Karpas-422 (cell line): ENCODE measurements around the gene GTF3C5. TPM values are rescaled to one million over a fixed set of nuclear protein-coding genes. Genes with fewer than 3 reads are reported as not detected.
A peak's percentile ranks its signal among the peaks of the same experiment; 100 is the strongest.

Experiments used
- DNase-seq: peaks from one replicate; pipeline ENCODE4 v3.0.0-alpha.2; 2015
- H2AFZ ChIP-seq: fragments of 200-600 bp; sonication (generic); 2 replicates; pipeline ENCODE4 v1.6.1; 2014; ENCODE audit warnings: antibody characterized with exemption, low read length, mixed read lengths
- H3K27ac ChIP-seq: fragments of 200-600 bp; sonication (generic); 2 replicates; pipeline ENCODE4 v1.5.1; 2014; ENCODE audit warnings: mild to moderate bottlenecking, low read length, moderate library complexity
- H3K27me3 ChIP-seq: fragments of 200-600 bp; sonication (generic); 2 replicates; pipeline ENCODE4 v1.6.1; 2014; ENCODE audit warnings: low read length, mixed read lengths
- H3K36me3 ChIP-seq: fragments of 200-600 bp; sonication (generic); 2 replicates; pipeline ENCODE4 v1.6.1; 2014; ENCODE audit warnings: low read length, mixed read lengths; ENCODE audit not compliant: insufficient read depth
- H3K4me1 ChIP-seq: fragments of 200-600 bp; sonication (generic); 2 replicates; pipeline ENCODE4 v1.6.1; 2014; ENCODE audit warnings: mild to moderate bottlenecking, low read length, mixed read lengths
- H3K4me2 ChIP-seq: fragments of 200-600 bp; sonication (generic); 2 replicates; pipeline ENCODE4 v1.6.1; 2014; ENCODE audit warnings: low read length, low read depth, mild to moderate bottlenecking; ENCODE audit not compliant: poor library complexity, severe bottlenecking
- H3K4me3 ChIP-seq: fragments of 200-600 bp; sonication (generic); 2 replicates; pipeline ENCODE4 v1.5.1; 2014; ENCODE audit warnings: mild to moderate bottlenecking, antibody characterized with exemption, low read length, mixed read lengths
- H3K79me2 ChIP-seq: fragments of 200-600 bp; sonication (generic); 2 replicates; pipeline ENCODE4 v1.6.1; 2014; ENCODE audit warnings: mild to moderate bottlenecking, low read length, mixed read lengths
- H3K9ac ChIP-seq: fragments of 200-600 bp; sonication (generic); 2 replicates; pipeline ENCODE4 v1.6.0; 2014; ENCODE audit warnings: low read length
- H3K9me2 ChIP-seq: fragments of 200-600 bp; sonication (generic), shearing (Covaris generic); replicated peaks from 2 replicates; pipeline ENCODE4 v1.6.0; 2014; ENCODE audit warnings: mild to moderate bottlenecking, low read length, moderate library complexity; ENCODE audit not compliant: insufficient read depth
- H3K9me3 ChIP-seq: fragments of 300-700, 200-600 bp; sonication (generic); 2 replicates; pipeline ENCODE4 v1.6.1; 2014; ENCODE audit warnings: low read length, mixed read lengths
- H4K20me1 ChIP-seq: fragments of 200-600 bp; sonication (generic); 2 replicates; pipeline ENCODE4 v1.6.1; 2014; ENCODE audit warnings: mild to moderate bottlenecking, antibody characterized with exemption, low read length, low read depth; ENCODE audit not compliant: insufficient read depth
- total RNA-seq: library from RNA; depleted of rRNA; stranded (reverse); fragments of >200 nt; shearing (Covaris generic); gene quantifications from 2 replicates; pipeline ENCODE4 v1.2.3, GENCODE V29; 2014; ENCODE audit warnings: low replicate concordance; rRNA removed

GTF3C5 gene, protein sequence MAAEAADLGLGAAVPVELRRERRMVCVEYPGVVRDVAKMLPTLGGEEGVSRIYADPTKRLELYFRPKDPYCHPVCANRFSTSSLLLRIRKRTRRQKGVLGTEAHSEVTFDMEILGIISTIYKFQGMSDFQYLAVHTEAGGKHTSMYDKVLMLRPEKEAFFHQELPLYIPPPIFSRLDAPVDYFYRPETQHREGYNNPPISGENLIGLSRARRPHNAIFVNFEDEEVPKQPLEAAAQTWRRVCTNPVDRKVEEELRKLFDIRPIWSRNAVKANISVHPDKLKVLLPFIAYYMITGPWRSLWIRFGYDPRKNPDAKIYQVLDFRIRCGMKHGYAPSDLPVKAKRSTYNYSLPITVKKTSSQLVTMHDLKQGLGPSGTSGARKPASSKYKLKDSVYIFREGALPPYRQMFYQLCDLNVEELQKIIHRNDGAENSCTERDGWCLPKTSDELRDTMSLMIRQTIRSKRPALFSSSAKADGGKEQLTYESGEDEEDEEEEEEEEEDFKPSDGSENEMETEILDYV
- total RNA-seq, result 26.8 and 54.8 TPM in 2 replicates

DNA sequence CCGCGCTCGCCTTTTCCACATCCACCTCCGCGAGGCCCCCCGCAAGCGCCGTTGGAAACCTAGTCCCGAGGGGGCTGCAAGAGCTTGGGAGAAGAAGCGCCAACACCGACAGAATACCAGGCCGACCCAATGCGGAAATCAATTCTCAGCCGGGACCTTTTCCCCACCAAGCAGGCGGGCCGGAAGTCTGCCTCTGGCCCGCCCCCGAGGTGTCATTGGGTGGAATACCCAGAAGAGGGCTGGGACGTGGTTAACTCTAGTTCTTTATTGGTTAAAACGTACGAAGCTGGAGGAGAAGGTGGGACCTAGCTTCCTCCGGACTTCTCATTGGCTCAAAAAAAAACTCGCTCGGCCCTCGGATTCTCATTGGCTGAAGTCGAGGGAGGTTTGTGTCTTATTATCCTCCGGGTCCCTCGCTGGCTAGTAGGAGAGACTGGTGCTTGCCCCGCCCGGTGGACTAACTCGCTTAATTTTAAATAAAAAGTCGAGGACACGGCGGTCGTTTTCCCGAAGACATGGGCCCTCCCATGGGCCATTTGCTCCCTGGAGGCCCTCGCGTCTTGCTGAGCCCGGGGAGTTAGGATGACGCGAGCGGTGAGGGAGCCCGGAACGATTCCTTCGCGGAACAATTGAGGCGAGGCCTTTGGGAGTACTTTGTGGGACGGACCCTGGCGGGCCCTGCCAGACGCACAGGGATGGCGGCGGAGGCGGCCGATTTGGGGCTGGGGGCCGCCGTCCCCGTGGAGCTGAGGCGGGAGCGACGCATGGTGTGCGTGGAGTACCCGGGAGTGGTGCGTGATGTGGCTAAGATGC, at the start of gene GTF3C5:
Gene GTF3C5 (plus strand): TSS at position 681 of the 813 bp plus-strand sequence. CDS start 15 bp downstream, at position 696.
- Histone ChIP-seq H3K27ac (peak within 1 kb of the TSS; percentile 7; the same call in 1 of the 2 replicates), H3K4me3 (peak within 1 kb of the TSS; percentile 95), H3K36me3 (peaks cover 10% of the 10 kb centered on the region; the same call in 1 of the 2 replicates), H3K9me2 (no peaks in the 10 kb centered on the region; the same call in 1 of the 2 replicates), H2AFZ (peak within 1 kb of the TSS; percentile 69), H3K27me3 (no peaks in the 10 kb centered on the region), H3K79me2 (peaks cover 47% of the 10 kb centered on the region), H3K4me2 (peak within 1 kb of the TSS; percentile 81), H3K9ac (peak within 1 kb of the TSS; percentile 92), H3K4me1 (peaks cover 40% of the 10 kb centered on the region), H3K9me3 (no peaks in the 10 kb centered on the region), H4K20me1 (no peaks in the 10 kb centered on the region)
- peak; percentile 99 for DNase-seq

DNA sequence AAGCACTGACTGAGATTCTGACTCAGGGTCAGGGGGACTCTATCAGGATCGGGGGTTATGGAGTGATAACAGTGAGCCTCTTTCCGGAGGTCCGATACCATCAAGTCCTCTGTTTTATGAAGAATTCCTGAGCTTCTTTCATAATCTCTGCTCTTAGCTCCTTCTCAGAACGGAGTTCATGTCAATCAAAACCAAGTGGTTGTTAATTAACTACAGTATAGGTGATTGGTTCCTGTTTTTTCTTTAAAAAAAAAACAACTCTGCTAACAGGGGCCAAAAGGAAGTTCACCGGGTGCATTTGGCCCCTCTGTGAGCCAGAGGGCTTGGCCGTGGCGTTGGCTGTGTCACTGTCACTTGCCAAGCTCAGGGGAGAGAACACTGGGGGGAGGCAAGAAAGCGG, 48.3 kb upstream of the GTF3C5 start:
- Histone ChIP-seq H3K27me3 (no peaks in the 10 kb centered on the region), H3K4me1 (peaks cover 24% of the 10 kb centered on the region), H2AFZ (no peak overlapping the region), H3K4me3 (no peak overlapping the region), H3K9me3 (no peaks in the 10 kb centered on the region), H3K9ac (no peak overlapping the region), H3K36me3 (no peaks in the 10 kb centered on the region), H3K79me2 (no peaks in the 10 kb centered on the region), H3K27ac (no peak overlapping the region), H3K4me2 (no peak overlapping the region), H4K20me1 (peaks cover 5% of the 10 kb centered on the region; the same call in 1 of the 2 replicates), H3K9me2 (no peaks in the 10 kb centered on the region)
- DNase-seq, result peak; percentile 64

DNA sequence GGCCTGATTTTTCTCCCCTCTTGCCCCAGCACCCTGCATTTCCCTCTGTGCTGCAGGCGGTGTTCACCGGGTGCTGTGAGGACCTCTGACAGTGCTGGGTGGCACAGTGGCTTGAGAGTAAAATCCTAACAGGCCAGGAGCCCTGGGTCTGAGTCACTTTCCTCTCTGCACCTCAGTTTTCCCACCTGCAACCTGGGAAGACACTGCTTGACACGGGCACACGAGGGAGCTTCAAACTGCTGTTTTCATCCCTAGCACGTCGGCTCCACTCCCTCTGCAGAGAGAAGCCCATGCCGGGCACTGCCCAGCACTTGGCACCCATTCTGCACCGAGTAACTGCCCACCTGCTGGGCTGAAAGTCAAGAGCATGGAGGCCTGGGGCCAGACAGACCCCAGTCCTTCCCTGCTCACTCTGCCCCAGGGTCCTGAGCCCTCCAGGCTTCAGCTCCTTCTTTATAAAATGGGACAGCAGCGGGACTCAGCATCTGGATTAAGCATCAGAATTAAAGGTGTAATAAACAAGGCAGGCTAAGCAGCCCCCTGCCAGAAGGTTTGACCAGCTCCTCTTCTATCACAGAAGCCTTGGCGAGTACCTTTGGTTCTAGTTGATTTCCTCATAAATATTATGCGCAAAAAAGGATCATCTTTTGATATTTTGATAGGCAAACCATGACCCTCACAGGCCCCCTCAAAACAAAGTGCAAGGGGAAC, 47.2 kb upstream of the GTF3C5 start:
- no peak for DNase-seq
- peaks cover 12% of the 10 kb centered on the region for H3K4me1 ChIP-seq
- no peak overlapping the region for H3K9ac ChIP-seq
- H3K9me3 ChIP-seq, result no peaks in the 10 kb centered on the region
- no peak overlapping the region for H2AFZ ChIP-seq
- H3K27ac ChIP-seq, result no peak overlapping the region
- no peak overlapping the region for H3K4me2 ChIP-seq
- H3K9me2 ChIP-seq, result no peaks in the 10 kb centered on the region
- H3K36me3 ChIP-seq, result no peaks in the 10 kb centered on the region
- H3K27me3 ChIP-seq, result no peaks in the 10 kb centered on the region
- H4K20me1 ChIP-seq, result peaks cover 5% of the 10 kb centered on the region; the same call in 1 of the 2 replicates
- H3K79me2 ChIP-seq, result no peaks in the 10 kb centered on the region
- no peak overlapping the region for H3K4me3 ChIP-seq

DNA sequence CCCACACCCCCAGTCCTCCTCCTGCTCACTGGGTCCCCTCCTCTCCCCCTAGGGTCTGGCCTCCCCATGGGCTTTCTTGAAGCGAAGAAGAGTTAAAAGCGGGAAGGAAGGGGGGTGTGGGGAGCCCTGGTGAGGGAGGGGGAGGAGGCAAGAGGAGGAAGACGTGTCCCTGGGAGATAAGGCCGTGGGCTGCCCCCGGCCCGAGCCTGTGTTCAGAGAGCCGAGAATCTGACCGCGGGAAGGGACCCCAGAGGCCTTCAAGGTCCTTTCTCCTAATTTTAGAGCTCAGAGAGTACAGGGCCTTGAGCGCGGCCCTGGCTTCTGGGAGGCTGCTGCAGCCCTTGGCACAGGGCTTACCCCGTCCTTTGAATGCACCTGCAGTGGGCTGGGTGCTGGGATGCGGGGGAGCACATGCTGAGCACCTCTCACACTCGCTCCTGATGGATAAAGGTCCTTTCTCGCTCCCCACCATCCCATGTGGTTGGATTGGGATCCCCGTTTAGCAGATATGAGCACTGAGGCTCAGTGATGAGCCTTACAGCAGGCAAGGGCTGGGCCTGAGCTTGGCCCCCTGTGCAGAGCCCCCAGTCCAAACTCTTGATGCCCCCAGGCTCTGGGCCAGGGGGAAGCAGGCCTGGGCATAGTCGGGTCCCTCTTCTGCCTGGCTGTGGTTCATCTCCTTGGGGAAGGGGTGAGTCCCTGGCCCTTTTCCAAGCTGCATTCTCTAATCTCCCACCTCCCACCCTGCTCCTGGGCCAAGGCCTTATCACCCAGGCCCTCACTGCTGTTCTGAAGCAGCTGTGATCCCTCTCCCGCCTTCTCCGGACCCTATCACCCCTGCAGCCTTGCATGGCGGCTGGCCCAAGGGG, 46.4 kb upstream of the GTF3C5 start:
- H3K79me2 ChIP-seq, result no peaks in the 10 kb centered on the region
- H4K20me1 ChIP-seq, result peaks cover 5% of the 10 kb centered on the region; the same call in 1 of the 2 replicates
- H3K9me3 ChIP-seq, result no peaks in the 10 kb centered on the region
- H3K4me3 ChIP-seq, result no peak overlapping the region
- no peaks in the 10 kb centered on the region for H3K27me3 ChIP-seq
- H3K9ac ChIP-seq, result no peak overlapping the region
- DNase-seq, result no peak
- H3K27ac ChIP-seq, result no peak overlapping the region
- H3K9me2 ChIP-seq, result no peaks in the 10 kb centered on the region
- H3K36me3 ChIP-seq, result no peaks in the 10 kb centered on the region
- H2AFZ ChIP-seq, result no peak overlapping the region
- H3K4me1 ChIP-seq, result peaks cover 8% of the 10 kb centered on the region
- no peak overlapping the region for H3K4me2 ChIP-seq

DNA sequence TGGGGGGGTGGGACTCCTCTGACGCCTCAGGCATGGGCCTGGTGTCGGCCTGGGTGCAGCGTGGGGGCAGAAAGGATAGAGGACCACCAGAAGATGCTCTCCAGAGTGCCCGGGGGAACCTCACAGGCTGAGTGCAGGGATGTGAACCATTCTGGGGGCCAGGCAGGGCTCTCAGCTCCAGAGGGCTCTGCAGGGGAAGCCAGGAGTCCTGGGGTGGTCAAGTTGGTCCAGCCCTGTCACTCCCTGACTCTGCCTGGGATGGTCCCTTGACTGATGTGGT, 45.8 kb upstream of the GTF3C5 start:
- Histone ChIP-seq H3K9ac (no peak overlapping the region), H3K36me3 (no peaks in the 10 kb centered on the region), H3K27me3 (no peaks in the 10 kb centered on the region), H3K4me3 (no peak overlapping the region), H2AFZ (no peak overlapping the region), H3K9me2 (no peaks in the 10 kb centered on the region), H3K4me2 (no peak overlapping the region), H4K20me1 (peaks cover 5% of the 10 kb centered on the region; the same call in 1 of the 2 replicates), H3K4me1 (peaks cover 8% of the 10 kb centered on the region), H3K79me2 (no peaks in the 10 kb centered on the region), H3K9me3 (no peaks in the 10 kb centered on the region), H3K27ac (no peak overlapping the region)
- no peak for DNase-seq

DNA sequence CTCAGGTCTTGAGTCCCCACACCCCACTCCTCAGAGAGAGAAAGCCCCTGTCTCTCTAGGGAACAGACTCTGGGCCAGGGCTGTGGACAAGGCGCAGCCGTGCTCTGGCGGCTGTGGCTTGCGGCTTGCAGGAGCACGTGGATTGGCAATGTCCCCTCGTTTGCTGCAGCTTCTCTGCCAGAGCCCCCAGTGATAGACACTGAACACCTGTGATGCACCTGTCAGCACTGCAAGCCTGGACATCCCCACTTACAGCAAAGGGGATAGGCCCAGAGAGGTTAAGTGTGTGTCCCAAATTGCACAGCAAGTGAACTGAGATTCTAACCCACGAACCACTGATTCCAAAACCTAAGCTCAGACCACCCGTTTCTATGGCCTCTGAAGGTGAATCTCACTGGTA, 45.3 kb upstream of the GTF3C5 start:
- Histone ChIP-seq H3K9ac (no peak overlapping the region), H3K9me2 (no peaks in the 10 kb centered on the region), H3K4me2 (no peak overlapping the region), H3K27ac (no peak overlapping the region), H2AFZ (no peak overlapping the region), H3K9me3 (no peaks in the 10 kb centered on the region), H4K20me1 (peaks cover 5% of the 10 kb centered on the region; the same call in 1 of the 2 replicates), H3K27me3 (no peaks in the 10 kb centered on the region), H3K4me1 (peaks cover 8% of the 10 kb centered on the region), H3K4me3 (no peak overlapping the region), H3K36me3 (no peaks in the 10 kb centered on the region), H3K79me2 (no peaks in the 10 kb centered on the region)
- DNase-seq, result no peak

DNA sequence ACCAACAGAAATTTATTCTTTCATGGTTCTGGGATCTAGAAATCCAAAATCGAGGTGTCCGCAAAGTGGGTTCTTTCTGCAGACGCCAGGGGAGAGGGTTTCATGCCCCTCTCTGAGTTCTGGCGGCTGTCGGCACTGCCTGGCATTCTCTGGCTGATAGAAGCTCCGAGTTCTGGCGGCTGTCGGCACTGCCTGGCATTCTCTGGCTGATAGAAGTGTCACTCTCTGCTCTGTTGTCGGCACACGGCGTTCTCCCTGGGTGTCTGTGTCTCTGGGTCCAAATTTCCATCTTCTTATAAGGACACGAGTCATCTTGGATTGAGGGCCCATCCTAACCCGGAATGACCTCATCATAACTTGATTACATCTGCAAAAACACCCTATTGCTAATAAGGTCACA, 44.7 kb upstream of the GTF3C5 start:
- H3K27me3 ChIP-seq, result no peaks in the 10 kb centered on the region
- no peak overlapping the region for H3K4me2 ChIP-seq
- no peaks in the 10 kb centered on the region for H3K79me2 ChIP-seq
- H4K20me1 ChIP-seq, result peaks cover 5% of the 10 kb centered on the region; the same call in 1 of the 2 replicates
- peaks cover 12% of the 10 kb centered on the region for H3K4me1 ChIP-seq
- H2AFZ ChIP-seq, result no peak overlapping the region
- no peak overlapping the region for H3K9ac ChIP-seq
- H3K36me3 ChIP-seq, result no peaks in the 10 kb centered on the region
- DNase-seq, result no peak
- H3K9me3 ChIP-seq, result no peaks in the 10 kb centered on the region
- no peak overlapping the region for H3K27ac ChIP-seq
- H3K4me3 ChIP-seq, result no peak overlapping the region
- H3K9me2 ChIP-seq, result no peaks in the 10 kb centered on the region
